GM18870 (cell line): ENCODE data around the gene NID2.

Experiments used
- ATAC-seq: cut with Tn5 transposase; IDR thresholded peaks from one replicate; pipeline ENCODE4 v1.9.1; 2021; ENCODE audit warnings: moderate library complexity; ENCODE audit not compliant: unreplicated experiment

The NID2 gene

GRCh38 chr14:52003324-52003723 is 65.5 kb downstream of the NID2 start:
- no peak for ATAC-seq

GRCh38 chr14:52002542-52002941 is 66.3 kb downstream of the NID2 start:
- ATAC-seq, result no peak

DNA sequence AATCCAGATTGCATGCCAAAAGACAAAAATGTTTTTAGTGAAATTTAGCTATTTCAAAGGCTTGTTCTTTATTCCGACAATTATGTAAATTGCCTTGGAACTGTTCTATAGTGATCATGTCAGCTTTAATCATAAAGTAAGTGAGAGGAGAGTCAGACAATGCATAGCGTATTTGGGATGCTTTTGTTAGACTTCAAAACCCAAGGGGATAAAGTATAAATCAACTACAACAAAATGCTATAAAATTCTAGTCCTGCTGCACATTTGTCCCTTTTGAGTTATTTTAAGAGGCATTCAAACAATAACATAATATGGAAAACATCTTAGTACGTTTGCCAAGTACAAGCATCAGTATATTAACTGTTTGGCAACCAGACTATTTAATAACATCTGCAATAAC is 68.2 kb downstream of the NID2 start:
- no peak for ATAC-seq

GRCh38 chr14:52000019-52000582 is 68.8 kb downstream of the NID2 start:
- no peak for ATAC-seq

DNA sequence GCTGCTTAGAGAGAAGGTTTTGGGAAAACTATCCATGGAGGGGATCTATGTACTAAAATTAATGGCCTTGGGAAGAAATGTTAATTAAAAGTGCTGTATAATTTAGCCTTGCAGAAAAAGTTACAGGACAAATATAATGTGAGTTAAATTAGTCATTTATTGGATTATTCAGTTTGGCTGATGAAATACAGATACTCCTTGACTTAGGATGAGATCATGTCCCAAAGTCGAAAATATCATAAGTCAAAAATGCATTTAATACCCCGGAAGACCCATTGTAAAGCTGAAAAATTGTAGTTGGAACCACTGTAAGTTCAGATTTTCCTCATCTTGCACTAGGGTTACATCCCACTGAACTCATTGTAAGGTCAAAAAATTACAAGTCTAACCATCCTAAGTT is 69.8 kb downstream of the NID2 start:
- ATAC-seq, result no peak

DNA sequence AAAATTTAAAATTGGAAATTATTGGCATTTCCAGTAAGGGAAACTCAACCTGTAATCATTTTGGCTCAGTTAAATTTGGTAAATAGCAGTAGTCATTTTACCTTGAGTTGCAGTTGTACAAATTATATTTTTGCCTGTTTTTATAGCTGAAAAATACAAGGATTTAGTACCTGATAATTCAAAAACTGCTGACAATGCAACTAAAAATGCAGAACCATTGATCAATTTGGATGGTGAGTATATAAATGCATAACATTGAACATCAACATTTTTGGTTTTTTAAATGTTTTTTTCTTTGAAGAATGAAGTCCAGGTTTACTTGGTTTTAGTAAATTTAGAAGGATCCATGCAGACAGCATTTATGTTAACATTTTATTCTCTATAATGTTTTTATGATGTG is 70.5 kb downstream of the NID2 start:
- no peak for ATAC-seq

- no peak for ATAC-seq
These were observed 72.6 kb downstream of the NID2 start for GRCh38 chr14:51996148-51996746.

- ATAC-seq, result no peak
These were observed 75.5 kb downstream of the NID2 start for GRCh38 chr14:51993285-51993920.

GRCh38 chr14:51990488-51990887 is 78.4 kb downstream of the NID2 start:
- ATAC-seq, result no peak

GRCh38 chr14:51989293-51990234 is 79.3 kb downstream of the NID2 start, which contains the start of gene RTRAF:
Gene RTRAF, plus strand, starts transcription at chr14:51989546. Its CDS starts 94 bp downstream, at chr14:51989640.
- peak; percentile 85 for ATAC-seq

DNA sequence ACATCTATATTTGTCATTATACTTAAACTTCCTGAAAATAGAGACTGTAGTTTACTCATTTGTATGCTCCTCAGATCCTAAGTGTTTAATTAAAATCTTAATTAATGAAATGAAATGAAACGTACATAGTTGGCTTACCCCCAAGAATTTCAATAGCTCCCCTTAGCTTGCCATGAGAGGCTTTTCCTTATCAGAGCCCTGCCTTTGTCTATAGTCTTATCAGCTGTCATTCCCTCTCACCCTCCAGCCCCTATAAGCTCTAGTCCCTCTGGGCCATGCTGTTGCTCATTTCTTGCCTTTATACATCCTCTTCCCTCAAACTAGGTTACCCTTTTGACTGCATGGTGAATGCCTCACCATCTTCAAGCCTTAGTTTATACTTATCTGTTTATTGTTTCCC is 80.6 kb downstream of the NID2 start:
- no peak for ATAC-seq

DNA sequence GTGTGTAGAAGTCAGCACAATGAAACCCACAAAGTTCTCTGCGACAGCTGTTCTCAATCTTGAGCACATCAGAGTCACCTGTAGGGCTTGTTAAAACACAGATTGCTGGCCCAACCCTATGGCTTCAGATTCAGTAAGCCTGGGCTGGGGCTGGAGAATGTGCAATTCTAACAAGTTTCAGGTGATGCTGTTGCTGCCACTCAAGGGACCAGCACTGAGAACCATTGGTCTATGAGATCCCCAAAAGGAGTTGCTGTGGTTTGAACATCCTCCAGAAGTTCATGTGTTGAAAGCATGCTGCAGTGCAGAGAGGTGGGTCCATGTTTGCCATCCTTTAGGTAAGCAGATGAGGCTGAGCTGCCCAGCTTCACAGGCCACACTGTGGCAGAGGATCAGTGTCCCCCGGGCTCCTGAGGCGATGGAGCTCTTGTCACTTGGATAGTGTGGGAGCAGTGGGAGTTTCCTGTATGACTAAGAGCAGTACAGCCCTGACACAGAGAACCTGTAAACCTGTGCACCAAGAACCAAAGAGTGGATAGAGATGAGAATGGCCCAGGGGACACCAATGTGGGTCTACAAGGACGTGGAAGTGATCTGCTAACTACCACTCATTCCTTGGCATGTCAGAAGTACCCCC is 87.5 kb downstream of the NID2 start:
- no peak for ATAC-seq

DNA sequence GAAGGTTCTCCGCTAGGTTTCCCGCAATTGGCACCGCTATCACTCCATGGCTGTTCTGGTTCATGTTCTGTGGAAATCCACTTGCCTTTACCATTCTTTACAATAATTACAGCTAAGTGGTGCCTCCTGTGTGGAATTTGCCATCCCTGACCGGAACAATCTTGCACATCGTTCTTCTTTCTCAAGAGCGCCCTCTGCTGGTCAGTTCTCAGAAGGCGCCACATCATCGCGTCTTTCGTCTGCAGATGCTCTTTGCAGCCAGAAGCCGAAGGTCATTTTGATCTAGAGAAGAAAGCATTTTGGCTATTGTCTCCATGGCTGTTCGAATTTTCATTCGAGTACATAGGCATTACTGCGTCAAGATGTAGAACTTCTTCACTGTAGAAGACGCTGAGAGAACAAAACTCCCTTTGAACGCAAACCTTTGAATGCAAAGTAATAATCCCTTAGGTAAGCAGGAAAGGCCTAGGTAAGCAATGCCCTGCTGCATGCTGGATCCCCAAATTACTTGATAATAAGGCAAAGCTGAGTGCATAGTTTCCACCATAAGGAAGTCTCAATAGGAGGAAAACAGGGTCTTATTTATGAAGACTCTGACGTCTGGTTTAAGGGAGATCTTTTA is 89.7 kb downstream of the NID2 start:
- no peak for ATAC-seq

DNA sequence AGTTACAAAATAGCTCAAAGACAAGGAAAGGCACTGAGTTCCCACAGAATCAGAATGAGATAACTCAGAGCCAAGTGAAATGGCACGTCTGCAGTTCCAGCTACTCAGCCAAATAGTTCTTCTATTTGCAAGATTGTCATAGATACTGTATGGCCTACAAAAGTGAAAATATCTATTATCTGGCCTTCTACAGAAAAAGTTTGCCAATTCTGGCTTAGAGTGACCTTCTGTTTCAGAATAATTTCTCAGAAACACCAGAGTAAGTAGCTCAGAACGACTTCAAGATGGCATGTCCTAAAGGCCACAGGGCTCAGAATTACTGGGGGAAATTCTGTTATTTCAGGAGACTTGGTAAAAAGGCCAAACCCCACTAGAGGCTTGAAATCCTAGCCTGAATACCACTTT is 90.2 kb downstream of the NID2 start:
- no peak for ATAC-seq

DNA sequence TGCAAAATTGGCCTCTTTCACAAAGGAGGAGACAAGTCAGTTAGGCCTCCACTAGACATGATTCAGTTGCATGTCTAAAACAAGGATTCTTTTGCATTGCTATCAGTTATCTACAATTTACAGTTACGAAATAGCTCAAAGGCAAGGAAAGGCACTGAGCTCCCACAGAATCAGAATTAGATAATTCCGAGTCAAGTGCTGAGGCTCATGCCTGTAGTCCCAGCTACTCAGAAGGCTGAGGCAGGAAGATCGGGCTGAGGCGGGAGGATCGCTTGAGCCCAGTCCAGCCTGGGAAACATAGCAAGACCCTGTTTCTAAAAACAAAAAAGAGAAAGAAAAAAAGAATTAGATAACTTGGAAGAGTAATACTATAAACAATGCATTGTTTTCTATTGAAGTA is 91.8 kb downstream of the NID2 start:
- no peak for ATAC-seq

DNA sequence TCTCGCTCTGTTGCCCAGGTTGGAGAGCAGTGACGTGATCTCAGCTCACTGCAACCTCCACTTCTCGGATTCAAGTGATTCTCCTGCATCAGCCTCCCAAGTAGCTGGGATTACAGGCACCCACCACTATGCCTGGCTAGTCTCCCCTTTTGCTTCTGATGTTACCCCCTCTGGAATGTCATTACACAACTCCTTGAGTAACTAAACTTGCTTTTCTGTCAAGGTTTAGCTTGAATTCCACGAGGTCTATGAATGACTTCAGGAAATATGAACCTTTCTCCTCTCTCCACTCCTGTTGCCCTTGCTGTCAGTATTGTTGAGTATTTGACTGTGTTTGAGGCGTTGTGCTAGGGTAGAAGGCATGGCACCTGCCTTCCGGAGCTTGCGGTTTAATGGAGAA is 96.3 kb downstream of the NID2 start:
- ATAC-seq, result no peak

DNA sequence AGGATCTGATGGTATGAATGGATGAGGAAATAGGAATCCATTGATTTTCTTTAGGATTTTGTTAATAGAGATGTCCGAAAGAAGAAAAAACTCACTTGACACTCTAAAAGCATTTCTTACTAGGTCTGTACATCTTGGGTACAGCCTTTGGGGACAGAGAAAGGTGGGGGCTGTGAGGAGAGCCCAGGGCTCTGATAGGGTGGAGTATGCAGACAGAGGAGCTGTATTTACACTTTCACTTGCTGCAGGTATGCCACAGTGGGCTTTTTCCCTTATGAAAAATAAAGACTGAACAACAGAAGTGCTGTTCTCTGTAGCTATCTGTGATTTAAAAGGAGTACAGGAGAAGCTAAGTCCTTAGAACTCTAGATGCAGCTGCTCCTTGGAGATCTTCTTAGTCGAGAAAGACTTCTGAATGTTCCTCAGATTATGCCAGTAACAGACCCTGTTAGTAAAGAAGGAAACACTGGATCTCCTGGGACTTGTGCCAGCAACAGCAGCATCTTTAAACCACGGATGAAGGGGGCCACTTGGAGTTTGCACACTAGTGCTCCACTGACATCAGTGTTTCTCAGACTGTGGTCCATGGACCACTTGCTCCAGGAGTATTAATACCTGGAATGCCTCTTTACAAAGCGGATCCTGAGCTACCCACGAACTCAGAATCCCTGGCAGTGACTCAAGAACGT is 98.9 kb downstream of the NID2 start:
- ATAC-seq, result no peak

- no peak for ATAC-seq
These were observed 101.3 kb downstream of the NID2 start for GRCh38 chr14:51967521-51967920.

DNA sequence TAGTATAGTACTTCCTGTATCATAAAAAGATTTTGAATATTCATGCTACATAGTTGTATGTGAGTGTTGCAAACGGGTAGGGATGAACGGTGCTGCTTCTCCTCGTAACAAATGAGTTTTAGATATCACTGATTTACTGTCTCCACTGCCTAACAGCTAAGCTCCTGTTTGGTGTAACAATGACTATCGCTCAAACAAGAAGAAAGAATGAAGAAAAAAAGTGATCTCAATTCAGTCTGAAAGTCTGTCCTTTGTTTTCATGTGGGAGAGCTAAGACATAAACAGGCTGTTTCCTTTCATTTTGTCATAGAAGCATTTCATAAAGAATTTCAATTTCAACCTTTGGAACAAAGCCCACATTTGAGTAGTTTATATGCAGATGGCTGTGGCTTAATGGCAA is 105.6 kb downstream of the NID2 start:
- no peak for ATAC-seq

GRCh38 chr14:51962711-51963110 is 106.1 kb downstream of the NID2 start:
- ATAC-seq, result no peak
